Measurements from ENCODE around the gene NCOA3.

The NCOA3 gene

GRCh38 chr20:47645632-47646031, 143.9 kb downstream of the NCOA3 start:
- DNase-seq = no peak

DNA sequence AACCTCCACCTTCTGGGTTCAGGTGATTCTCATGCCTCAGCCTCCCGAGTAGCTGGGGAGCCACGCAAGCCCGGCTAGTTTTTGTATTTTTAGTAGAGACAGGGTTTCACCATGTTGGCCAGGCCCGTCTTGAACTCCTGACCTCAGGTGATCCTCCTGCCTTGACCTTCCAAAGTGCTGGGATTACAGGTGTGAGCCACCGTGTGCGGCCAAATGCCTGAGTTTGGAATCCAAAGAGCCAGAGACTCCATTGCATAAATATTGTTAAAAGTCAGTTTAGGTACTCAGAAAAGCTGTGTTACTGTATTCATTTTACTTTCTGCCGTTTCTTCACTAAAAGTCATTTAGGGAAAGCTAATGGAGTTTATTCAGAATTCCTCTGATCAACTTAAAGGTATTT, 146.3 kb downstream of the NCOA3 start:
- no peak for DNase-seq

- no peak for DNase-seq
These were observed 147.3 kb downstream of the NCOA3 start for GRCh38 chr20:47648943-47649342.

DNA sequence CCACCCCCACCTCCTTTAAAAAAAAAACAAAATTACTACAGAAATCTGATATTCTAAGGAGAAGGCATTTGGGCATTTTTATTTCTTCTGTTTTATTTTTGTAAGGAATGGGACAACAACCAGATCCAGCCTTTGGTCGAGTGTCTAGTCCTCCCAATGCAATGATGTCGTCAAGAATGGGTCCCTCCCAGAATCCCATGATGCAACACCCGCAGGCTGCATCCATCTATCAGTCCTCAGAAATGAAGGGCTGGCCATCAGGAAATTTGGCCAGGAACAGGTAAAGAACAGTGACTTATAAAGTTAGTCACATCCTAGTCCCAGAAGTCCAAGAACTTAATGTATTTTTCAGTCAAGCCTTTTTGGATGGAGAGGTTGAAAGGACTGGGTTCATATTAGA, 150.6 kb downstream of the NCOA3 start:
- DNase-seq = no peak

GRCh38 chr20:47652794-47653193, 151.1 kb downstream of the NCOA3 start:
- no peak for DNase-seq

DNA sequence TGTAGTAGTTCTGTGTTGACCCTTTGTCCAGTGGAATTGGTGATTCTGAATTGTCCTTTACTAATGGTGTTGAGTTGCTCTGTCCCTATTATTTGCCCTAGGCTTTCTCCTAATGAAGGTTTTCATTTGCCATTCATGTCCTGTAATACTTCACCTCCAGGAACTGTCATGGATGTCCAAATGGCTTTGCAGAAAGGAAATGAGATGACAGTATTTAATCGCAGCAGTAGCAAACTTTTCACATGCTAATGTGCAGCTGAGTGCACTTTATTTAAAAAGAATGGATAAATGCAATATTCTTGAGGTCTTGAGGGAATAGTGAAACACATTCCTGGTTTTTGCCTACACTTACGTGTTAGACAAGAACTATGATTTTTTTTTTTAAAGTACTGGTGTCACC, 152.2 kb downstream of the NCOA3 start:
- DNase-seq = no peak

DNA sequence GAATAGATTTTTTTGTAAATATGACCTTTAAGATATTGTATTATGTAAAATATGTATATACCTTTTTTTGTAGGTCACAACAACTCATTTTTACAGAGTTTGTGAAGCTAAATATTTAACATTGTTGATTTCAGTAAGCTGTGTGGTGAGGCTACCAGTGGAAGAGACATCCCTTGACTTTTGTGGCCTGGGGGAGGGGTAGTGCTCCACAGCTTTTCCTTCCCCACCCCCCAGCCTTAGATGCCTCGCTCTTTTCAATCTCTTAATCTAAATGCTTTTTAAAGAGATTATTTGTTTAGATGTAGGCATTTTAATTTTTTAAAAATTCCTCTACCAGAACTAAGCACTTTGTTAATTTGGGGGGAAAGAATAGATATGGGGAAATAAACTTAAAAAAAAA, 152.7 kb downstream of the NCOA3 start:
- no peak for DNase-seq

- DNase-seq = no peak
These were observed 153.9 kb downstream of the NCOA3 start for GRCh38 chr20:47655635-47656034.

DNA sequence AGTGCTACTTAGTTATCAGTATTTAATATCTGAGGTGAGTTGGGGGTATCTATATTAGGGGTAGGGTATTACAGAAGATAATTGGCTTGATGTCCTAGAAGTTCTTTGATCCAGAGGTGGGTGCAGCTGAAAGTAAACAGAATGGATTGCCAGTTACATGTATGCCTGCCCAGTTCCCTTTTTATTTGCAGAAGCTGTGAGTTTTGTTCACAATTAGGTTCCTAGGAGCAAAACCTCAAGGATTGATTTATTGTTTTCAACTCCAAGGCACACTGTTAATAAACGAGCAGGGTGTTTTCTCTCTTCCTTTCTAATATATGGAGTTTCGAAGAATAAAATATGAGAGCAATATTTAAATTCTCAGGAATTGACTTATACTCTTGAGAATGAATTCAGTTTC, 154.6 kb downstream of the NCOA3 start:
- no peak for DNase-seq

- DNase-seq = no peak
These were observed 158.4 kb downstream of the NCOA3 start for GRCh38 chr20:47659904-47660601.

DNA sequence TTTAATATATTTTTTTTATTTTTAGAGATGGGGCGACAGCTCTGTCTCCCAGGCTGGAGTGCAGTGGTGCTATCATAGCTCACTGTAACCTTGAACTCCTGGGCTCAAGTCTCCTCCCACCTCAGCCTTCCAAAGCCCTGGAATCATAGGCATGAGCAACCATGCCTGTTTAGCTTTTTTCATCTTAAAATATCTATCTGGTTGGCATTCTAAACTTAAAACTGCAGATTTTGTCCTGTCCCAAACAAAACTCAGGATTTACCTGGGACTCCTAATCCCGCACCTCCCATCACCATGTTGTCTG, 158.9 kb downstream of the NCOA3 start:
- DNase-seq = no peak

DNA sequence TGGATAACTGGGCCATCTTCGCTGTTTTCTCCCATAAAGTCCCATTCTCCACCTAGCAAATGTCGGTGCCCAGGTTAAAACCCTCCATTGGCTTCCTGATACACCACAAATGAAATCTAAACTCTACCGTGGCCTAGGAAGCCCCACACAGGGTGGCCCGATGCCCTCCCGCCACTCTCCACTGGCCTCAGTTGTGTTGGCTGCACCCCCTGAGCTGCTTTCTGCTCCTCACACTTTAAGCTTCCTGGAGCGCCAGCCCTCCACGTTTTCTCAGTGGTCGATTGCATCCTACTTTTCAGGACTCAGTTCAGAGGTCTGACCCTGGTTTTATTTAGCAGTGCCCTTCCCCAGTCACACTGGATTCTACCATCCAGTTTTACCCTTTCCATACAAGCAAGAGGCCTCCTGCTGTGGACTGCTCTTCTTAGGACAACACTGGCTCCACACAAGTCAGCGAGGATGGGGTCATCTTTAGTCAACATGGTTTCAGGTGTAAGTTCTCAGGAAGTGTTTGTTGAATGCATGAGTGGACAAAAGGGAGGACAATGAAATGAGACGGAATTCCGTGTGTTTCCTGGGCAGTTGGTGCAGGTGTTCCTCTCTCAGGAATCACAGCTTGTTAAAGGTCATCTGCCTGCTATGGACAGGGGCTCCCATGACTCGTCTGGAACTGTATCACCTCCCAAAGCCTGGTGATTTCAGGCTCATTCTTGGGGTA, 159.5 kb downstream of the NCOA3 start:
- no peak for DNase-seq

DNA sequence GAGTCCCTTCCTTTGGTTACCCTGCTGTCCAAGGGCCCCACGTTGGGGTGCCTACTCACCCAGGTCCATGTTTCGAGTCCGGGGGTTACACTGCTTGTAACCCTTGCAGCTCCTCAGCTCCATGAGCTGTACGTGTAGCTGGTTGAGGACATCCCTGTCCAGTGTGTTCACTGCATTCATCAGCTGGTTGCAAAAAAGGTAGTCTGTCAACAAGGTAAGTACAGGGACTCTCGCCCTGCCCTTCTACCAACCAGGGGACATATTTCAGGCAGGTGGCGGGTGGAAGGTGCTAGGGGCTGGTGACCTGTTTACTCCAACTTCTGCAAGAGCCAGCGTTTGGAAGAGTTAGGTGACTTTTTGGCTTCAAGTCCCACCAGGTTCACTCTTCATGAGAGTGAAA, 160.0 kb downstream of the NCOA3 start:
- DNase-seq = no peak

- no peak for DNase-seq
These were observed 161.0 kb downstream of the NCOA3 start for GRCh38 chr20:47662483-47663353.

GRCh38 chr20:47663354-47664067, 161.8 kb downstream of the NCOA3 start:
- peak; percentile 63 for DNase-seq

GRCh38 chr20:47664068-47664437, 162.4 kb downstream of the NCOA3 start:
- DNase-seq = no peak

- DNase-seq = no peak
These were observed 163.1 kb downstream of the NCOA3 start for GRCh38 chr20:47664744-47665143.

DNA sequence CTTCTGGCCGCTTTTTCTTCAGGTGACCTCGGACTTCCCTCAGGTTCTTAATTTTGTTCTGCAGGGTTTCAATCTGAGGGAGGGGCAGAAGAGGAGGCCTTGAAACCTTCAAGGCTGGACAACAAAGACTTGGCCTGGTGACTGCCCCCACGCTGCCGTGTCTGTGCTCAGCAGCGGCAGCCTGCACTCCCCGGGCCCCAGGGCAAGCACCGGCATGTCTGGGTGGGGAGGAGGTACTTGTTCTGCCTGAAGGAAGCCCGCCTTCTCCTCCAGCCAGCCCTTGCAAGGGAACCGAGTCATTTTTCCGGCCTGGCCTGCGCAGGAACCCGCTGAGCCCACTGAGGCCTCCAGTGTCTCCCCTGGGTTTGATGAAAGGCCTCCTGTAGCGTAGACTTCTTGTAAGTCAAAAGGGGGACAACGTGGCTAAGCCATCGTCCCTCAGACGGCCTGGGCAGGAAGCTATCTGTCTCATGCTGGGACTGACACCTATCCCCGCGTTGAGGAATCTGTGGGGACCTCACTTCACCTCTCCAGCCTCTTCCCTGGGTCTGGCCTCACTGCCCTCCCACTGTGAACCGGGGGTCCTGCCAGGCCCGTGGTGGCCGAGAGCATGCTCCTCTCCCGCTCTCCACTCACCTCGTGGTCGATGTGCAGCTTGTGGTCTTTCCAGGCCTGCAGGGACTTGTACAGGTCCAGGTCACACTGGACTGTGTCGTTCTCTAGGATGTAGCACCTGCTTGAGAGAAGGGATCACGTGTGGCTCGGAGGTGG, 163.7 kb downstream of the NCOA3 start:
- no peak for DNase-seq

DNA sequence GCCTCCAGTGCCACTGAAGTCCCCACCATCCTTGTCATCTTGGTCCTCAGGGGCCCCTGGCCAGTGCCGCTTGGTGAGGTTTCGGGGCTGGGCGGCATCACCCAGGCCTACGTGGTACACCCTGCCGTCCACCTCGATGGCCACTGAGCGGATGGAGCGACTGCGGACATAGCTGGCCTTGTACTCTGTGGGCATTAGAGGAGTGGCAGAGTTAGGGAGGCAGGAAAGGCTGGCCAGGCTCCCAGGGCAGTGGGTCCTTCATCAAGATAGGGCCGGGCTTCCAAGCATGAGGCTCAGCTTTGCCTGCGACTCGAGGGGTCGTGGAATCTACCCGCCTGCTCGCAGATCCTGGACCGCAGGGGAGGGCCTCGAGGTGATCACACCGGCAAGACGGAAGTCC, 164.6 kb downstream of the NCOA3 start:
- DNase-seq = no peak

DNA sequence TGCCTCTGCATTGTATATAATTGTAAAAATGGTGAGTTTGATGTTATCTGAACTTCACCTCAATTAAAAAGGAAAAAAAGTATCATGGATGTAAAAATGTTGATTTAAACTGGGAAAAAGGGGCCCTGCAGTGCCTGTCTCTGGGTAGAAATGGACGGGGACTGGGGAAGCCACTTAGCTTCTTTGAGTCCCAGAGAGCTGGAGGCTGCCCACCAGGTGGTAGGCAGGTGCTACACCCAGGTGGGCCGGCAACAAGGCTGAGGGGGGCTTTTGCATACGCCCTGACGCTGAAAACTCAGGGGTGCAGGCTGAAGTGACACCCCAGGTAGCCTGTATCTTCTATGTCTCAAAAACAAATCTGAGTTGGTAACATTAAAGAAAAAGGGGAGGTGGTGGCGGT, 165.4 kb downstream of the NCOA3 start:
- no peak for DNase-seq

DNA sequence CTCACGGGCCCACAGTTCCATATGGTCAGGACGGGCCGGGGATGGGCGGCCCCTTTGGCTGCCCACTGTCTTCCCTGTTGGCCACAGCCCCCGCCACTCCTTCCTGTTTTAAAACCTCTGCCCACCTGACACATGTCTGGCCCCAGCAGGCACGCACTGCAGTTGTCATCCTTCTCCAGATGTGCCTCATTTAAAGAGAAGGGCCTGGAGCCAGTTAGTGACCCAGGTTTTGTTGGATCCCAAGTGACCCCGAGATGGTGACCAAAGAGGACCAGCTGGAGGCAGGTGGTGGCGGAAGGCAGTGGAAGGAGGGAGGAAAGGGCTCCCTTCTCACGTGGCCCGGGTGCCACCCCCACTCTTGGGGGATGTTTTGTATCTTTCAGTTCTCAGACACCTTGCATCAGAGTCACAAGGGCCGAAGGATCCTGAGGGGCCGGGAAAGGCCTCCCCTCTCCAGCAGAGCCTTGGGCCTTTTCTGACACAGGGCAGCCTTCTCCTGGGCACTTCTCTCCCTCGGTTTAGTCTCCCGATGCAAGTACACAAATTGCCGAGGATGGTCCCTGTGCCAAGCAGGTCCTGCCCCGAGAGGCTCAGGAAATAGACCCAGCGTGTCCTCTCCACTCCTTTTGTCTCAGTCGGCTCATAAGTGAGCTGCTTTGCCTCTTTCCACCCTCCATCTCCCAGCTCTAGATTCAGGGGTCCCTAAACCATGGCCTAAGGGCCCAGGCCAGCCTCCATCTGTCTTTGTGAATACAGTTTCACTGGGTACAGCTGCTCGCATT, 166.0 kb downstream of the NCOA3 start:
- DNase-seq = no peak

Measured in effector CD4-positive, alpha-beta T cell (primary cell).